Body of pancreas (tissue), 4 donors: ENCODE results near the gene KIRREL3.

Source experiments
- CTCF ChIP-seq, 7 experiments: fragments of 450-650 bp in 4 of 7; fragments of 200-600 bp in 3 of 7; sonication (generic) in 3 of 7; IDR thresholded peaks; one replicate each; pipeline ENCODE4 v1.5.1; 2016 to 2019; ENCODE audit warnings: antibody characterized with exemption in 7 of 7
- POLR2A ChIP-seq, 3 donors: fragments of 450-650 bp; IDR thresholded peaks; one replicate each; pipeline ENCODE4 v1.6.1; 2016; ENCODE audit warnings: antibody characterized with exemption in 3 of 3, mild to moderate bottlenecking in 2 of 3

GRCh38 chr11:127037001-127037400 lies 36.4 kb upstream of the KIRREL3 start:
- TF ChIP-seq CTCF (IDR thresholded peaks at IDR 0.05) (no peak), POLR2A (IDR thresholded peaks at IDR 0.05) (no peak)
